ENCODE results near the gene DUSP6.
"Not testable (repeated sequence)": the region's sequence is repeated elsewhere in the genome, so short reads cannot be mapped to it uniquely, and the experiment has no call there.

Gene DUSP6

DNA sequence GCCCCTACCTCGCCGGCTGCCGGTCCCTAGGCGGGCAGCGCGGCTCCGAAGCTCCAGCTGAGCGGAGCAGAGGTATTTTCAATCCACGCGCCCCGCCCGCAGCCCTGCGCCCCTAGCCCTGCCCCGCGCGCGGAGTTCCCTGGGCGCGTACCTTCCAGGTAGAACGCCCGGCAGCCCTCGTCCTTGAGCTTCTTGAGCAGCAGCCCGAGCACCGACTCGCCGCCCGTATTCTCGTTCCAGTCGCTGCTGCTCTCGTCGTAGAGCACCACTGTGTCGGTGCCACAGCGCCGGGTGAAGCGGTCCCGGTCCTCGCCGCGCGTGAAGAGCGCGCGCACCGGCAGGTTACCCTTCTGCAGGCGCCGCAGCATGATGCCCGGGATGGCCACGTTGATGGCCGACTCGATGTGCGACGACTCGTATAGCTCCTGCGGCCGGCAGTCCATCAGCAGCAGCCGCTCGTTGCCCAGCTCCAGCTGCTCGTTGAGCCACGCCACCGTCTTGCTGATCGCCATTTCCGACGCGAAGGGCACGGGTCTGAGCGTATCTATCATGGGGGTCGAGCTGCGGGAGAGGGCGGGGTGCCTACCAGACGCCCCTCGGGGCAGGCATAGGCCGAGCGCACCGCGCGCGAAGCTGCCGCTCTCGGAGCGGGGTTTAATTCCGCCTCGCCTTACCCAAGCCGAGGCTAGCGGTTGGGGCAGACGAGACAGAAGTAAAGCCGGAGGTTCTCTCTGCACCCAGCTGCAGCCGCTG lies 636 bp downstream of the DUSP6 start:
- peak; percentile 20 for DNase-seq (ENCODE audit: low spot score)

DNA sequence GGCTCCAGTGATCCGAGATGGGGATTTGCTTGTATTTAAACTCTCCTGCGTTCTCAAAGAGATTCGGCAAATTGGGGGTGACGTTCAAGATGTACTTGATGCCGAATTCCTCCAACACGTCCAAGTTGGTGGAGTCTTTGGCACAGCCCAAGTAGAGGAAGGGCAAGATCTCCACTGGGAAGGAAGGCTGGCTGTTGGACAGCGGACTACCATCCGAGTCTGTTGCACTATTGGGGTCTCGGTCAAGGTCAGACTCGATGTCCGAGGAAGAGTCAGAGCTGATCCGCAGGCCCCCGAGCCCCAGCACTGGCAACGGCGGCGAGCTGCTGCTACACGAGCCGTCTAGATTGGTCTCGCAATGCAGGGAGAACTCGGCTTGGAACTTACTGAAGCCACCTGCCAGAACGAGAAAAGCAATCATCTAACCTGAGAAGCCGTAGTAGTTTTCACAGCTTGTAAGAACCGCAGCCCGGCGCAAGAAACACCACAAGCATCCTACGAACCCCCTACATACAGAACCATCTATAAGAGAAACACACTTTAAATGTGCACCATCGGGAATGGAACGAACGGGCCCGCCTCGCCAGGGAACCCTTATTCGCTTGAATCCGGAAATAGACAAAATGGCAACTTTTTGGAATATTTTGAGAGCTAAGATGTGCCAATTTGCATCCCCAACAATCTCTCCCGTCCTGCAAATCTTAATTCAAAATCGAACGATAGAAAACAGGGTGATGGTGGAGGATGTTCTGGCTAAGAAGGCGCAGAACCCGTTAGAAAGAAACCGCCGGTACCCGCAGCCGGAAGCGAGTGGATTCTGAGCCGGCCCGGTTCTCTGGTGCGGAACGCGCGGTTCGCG lies 1.4 kb downstream of the DUSP6 start:
- DNase-seq (ENCODE audit: low spot score): no peak

DNA sequence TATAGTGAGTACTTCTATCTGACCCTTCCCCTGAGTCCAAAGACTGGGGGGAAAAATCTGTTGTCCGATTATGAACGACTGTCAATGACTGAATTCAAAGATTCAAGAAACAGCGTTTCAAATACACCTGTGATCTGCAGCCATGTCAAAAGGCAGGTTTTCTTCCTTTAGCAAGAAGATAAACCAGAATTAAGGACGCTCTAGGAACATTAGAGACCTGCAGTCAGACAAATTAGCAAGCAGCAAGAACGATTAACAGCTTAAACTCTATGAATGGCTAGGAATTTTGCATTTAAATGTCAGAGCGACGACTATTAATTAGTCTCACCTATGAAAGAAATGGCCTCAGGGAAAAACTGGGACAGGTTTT lies 2.1 kb downstream of the DUSP6 start:
- DNase-seq (ENCODE audit: low spot score): no peak

DNA sequence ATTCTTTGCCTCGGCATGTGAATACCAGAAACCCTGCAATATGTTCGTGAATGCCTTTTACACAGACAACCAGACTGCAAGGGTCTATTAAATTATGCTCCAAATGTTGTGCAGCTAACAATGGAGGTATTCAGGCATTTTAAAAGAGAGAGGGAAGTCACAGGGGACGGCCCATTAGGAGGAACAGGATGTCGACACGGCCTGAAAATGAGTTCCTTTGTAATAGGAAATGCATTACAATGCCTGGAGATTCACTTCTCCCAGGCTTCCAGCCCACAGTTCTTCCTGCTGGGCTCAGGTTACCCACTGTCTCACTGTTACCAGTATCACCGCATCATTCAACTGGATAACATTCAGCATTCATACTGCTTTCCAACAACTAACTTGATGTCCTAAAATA lies 2.5 kb downstream of the DUSP6 start:
- DNase-seq (ENCODE audit: low spot score): no peak

DNA sequence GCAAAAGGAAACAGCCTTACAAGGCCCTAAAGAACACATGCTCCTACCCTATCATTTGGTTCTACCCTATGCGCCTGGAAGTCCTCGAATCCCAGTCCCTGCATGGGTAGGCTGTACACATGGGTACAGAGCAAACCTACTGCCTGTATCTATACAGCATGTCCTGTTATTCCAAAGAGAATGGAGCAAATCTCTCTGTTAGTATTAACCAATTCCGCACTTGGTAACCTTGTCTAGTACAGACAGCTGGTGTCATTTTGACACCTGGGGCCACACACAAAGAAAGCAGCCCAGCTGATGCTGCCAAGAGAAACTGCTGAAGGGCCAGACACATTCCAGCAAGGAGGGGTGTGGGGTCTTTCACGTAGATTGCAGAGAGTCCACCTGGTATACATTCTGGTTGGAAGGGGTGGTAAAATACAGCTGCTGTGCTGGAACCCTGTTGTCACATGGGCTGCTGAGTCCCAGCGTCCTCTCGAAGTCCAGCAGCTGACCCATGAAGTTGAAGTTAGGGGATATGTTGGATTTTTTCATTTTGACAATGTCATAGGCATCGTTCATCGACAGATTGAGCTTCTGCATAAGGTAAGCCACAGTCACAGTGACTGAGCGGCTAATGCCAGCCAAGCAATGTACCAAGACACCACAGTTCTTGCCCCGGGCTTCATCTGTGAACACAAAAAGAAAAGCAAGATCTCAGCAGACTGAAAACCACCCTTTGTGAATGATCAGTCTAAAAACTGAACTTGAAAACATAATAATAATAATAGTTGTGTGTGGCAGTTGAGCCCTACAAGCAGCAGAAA lies 3.2 kb downstream of the DUSP6 start:
- no peak for DNase-seq (ENCODE audit: low spot score)

DNA sequence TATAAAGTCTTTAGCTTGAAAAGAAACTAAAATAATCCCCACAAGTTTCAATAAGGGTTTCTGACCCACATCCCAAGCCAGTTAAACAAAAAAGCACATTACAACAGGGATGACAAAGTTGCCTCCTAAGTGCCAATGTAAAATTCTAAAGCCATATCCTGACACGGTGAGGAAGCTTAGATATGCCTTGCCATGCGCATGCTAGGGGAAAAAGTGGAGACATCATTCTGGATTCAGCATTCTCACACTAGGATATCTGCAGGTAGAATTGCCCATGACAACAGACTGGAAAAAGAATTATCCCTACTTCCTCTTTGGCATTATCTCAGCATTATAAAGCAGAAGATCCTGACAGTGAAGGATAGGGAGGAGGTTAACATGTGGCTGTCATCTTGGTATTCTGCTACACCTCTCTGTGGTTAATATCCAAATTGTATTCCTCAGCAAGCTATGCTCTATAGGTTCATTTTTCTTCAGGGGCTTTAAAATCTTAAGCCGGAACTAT lies 4.9 kb downstream of the DUSP6 start:
- no peak for DNase-seq (ENCODE audit: low spot score)

DNA sequence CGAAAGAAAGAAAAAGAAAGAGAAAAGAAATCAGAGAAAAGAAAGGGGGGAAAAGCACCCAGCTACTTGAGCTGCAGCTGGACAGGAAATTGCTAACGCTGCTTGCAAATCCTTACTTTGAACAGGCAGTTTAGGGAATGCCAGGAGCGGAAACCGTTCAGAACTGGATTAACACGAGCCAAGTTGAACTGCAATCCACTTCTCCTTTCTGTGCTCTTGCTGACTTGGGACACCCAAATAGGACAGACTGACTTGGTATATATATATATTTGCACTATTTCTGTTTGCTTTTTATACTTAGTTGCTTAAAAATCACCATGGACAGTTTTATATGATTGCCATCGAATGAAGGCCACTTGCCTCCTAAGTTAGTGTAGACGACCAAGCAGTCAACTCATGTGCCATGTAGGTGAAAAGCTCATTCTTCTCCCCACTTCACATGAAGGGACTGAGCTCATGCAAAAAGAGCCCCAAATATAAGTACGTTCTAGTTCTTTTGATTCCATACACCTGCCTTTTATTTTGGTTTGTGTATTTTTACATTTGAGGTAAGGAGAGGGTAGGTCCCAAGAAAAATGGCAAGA lies 5.5 kb downstream of the DUSP6 start:
- DNase-seq (ENCODE audit: low spot score): no peak

DNA sequence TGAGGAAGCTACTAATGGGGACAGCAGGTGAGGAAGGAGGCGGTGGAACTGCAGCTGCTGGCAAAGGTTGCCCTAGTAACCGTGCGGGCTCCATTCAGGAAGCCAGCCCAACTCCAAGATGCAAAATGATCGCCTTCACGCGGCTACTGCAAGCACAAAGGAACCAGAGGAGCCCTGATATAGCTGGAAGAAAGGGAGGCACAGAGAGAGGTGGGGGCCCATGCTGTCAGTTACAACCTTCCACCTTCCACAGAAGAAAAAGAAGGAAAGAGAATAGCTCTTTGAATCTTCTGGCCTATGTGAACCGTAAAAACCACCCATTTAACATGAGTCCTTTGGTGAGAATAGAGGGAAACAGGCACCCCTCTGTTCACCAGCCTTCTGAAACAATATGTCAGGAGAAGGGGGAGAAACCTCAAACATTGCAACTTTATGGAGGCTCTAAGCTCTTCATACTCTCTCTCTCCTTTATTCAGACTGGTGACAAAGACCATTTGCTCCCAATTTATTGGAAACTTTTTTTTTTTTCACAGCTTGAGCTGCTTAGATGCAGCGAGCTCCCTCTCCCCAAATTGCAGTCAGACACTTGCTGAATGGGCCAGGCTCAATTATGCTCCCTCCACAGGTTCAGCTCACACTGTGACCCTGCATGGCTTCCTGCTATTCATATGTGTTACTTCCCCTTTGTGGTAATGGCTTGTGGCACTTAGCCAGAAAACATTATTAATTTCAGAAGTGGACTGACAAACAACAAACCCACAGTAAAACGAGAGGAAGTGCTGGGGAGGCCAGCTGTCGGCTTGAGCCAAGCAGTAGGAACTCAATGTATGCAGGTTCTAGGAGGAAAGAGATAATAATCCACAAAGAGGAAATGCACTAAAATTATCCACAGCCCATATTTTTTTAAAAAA lies 6.2 kb downstream of the DUSP6 start:
- peak; percentile 47 for DNase-seq (ENCODE audit: low spot score)

DNA sequence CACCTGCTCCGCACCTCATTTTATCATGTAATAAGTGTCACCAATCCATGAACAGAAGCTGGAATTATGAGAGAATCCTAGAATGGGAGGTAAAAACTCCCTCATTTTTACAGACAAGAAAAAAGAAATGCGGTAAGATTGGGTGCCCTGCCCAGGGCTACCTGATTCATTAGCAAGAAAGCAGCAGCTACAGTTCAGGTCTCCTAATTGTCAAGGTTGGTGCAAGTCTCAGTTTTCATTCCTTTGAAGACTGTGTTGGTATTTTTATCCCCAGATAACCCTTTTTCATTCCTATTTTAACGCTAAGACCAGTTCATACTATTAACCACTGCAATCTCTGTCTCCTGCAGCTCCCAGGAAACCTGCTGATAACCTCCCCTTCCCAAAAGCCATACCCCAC lies 6.9 kb downstream of the DUSP6 start:
- no peak for DNase-seq (ENCODE audit: low spot score)

DNA sequence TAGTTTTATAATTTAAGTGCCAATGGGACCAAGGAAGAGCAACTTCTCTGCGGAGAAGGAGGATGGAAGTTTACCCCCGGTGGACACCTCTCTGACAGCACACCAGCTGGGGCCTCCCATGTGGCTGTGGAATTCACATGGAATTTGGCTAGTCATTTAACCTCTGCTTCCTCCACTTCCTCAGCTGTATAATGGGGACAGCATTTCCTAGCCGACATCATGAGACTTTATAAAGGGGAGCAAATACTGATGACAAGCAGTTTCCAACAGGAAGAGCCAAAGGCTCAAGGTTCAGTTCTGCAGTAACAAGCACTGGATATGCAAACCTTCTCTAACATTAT lies 7.5 kb downstream of the DUSP6 start:
- no peak for DNase-seq (ENCODE audit: low spot score)

DNA sequence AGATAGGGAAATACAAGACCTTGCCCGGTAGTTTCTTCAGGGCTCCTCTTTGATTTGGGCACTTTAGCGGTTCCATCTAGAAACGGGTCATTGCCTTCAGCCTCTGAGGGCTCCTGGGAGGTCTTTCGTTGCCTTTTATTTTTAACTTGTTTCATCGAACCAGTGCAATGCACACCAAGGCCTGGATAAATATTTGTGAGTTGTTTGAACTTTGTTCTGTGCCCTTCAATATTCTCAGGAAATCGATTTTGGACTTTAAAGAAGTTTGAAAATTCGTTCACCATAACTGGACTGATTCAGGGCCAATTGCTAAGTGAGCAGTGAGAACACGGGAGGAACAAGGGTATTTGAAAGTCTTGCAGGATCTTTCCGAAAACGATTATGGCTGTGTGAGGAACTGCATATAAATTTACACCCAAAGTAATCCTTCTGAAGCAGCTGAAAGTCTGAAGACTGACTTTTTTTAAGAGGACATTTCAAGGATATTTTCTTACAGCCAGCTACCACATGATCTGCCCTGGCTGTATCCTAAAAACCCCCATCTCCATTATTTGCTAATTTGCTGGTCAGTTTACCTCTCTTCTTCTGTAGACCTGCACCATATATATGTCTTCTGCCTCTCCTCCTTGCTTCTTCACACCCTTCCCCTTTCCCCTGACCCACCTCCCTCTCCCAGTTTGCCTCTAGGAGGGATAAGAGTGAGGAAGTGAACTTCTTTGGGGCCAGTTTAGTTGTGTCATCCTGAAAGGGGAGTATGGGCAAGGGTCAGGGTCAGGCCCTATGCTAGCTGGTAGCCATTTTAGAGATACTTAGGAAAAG lies 8.0 kb downstream of the DUSP6 start:
- DNase-seq (ENCODE audit: low spot score): no peak

DNA sequence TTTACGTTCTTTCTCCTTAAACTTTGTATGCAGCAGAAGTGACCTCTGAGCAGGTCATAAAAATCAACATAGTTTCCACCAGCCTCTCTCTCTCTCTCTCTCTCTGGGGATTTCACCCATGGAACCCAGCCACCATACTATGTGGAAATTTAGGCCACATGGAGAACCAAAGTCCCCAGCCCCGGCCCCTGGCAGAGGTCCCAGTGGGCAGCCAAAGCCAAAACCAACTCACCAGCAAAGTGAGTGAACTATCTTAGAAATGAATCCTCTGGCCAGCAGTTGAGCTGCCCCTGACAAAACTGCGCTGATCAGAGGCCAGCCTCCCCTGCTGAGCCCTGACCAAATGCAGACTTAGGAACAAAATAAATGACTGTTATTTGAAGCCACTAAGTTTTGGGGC lies 9.2 kb downstream of the DUSP6 start:
- no peak for DNase-seq (ENCODE audit: low spot score)

DNA sequence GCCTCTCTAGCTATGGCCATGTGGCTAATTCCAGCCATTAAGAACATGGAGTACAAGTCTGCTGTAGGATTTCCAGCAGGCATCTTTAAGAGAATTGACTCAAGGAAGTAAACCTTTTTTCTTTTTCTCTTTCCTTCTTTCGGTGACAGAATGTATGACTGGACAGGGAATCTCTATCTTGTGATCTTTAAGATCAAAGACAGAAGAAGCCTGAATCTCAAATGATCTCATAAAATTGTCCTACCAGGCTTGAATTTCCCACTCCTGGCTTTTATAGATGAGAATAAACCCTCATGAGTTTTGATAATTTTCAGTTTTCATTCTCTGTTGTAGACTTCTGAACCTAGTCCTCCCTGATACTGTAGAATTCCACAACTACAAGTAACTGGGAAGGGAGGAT lies 11.4 kb downstream of the DUSP6 start:
- no peak for DNase-seq (ENCODE audit: low spot score)

DNA sequence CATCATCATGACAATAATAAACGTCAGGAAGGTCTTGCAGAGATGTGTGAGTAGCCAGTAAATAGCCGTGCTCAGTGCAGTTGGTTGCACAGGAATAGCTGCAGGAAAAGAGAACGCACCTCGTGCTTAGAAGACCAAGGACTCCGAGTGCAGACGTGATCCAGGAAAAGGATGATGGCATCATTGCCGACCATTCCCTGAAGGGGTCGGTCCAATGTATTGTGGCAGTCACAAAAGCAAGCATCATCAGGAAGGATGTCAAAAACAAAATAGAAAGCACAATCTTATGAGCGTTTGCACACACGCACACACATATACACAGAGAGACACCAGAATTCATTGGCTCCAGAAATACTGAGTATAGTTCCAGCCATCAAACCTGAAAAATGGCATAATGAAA lies 12.8 kb downstream of the DUSP6 start:
- DNase-seq (ENCODE audit: low spot score): no peak

DNA sequence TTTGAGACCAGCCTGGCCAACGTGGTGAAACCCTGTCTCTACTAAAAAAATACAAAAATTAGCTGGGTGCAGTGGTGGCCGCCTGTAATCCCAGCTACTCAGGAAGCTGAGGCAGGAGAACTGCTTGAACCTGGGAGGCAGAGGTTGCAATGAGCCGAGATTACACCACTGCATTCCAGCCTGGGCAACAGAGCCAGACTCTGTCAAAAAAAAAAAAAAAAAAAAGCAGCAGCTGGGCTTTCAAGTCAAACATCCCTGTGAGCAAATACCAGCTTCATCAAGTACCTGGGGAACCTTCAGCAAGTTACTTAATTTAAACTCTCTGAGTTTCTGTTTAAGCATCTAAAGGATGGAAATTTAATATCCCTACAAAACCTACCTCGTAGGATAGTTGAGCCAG lies 15.2 kb downstream of the DUSP6 start:
- DNase-seq (ENCODE audit: low spot score): not testable (repeated sequence)

DNA sequence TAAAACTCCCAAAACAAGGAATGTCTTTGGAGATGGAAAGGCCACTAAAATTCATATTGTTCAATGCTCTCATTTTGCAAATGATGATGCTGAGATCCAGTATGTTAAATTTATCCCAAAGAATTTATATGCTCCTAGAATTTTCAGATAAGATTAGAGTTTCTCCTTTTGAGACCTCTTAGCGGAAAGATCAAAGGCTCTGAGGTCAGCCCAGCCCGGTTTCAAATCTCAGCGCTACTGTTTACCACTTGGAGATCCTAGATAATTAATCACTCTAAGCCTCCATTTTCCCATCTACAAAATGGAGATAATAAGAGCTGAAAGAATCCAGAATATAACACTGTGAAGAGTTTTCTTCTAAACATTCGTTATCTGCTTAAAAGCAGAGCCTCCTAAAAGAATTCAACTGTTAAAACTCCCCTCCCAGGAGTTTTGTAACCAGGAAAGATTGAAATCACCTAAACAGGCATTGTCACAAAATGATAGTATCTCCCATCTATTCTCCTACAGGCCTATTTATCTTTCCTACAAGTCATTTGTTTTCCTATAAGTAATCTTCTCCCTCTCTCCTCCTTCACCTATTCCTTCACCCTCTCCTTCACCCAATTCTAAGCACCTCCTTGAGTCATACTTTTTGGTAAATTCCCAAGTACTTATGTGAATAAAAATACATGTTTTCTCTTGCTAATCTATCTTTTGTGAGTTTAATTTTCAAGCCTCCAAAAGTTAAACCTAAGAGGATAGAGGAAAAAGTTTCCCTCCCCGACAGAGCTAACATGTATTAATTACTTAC lies 16.7 kb downstream of the DUSP6 start:
- DNase-seq (ENCODE audit: low spot score): no peak

DNA sequence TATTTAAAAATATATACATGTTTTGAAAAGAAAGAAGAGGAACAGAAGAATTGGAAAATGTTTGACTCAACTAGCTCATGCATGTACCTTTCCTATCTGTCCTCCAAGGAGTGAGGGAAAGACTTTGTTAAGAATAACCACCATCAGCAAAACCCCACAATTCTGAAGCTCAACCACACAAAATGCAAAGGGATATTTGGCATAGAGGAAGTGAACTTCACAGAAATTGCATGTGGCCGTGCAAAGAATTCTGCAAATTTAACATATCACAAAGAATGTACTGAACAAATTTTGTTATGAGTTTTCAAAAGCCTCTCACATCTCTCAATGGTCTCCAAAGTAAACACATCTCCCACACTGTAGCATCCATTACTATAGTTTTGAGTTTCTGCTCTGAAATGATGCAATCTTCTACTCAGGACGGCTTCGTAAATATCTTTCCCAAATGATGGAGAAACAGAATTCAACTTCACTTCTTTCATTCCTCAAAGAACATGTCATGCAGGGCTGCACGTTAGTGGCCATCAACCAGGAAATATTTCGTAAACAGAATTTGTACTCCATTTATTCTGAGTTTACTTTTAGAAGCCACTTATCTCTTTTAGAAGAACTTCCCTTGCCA lies 17.6 kb downstream of the DUSP6 start:
- DNase-seq (ENCODE audit: low spot score): no peak

DNA sequence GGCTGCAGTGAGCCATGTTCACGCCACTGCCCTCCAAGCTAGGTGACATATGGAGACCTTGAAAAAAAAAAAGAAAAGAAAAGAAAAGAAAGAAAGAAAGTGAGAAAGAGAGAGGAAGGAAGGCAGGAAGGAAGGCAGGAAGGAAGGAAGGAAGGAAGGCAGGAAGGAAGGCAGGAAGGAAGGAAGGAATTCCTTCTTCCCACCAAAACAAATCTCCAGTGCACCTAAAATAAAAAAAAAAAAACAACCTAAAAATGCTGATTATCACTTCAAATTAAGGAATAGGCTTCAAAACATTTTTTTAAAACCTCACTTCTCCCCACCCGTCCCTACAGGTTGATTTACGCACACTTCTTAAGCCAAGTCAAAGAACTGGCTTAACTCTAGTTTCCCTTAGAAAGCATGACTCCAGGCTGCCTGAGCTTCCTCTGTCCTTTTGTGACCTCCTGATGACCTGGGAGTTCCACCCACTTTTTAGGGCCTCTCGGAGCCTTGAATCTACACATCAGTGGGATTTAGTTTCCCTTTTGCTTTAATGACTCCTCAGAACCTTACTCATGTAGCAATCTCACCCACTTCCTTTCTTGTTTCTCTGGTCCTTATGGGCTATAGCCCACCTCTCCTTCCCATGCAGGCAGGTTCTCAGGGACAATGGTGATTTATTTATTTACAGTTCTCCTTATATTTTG lies 18.6 kb downstream of the DUSP6 start:
- DNase-seq (ENCODE audit: low spot score): no peak
